GM18498 (cell line): ENCODE results near the gene CRIM1.

Experiments
- ATAC-seq: cut with Tn5 transposase; IDR thresholded peaks from one replicate; pipeline ENCODE4 v1.9.1; 2021; ENCODE audit warnings: mild to moderate bottlenecking, moderate library complexity; ENCODE audit not compliant: unreplicated experiment

CRIM1 gene

DNA sequence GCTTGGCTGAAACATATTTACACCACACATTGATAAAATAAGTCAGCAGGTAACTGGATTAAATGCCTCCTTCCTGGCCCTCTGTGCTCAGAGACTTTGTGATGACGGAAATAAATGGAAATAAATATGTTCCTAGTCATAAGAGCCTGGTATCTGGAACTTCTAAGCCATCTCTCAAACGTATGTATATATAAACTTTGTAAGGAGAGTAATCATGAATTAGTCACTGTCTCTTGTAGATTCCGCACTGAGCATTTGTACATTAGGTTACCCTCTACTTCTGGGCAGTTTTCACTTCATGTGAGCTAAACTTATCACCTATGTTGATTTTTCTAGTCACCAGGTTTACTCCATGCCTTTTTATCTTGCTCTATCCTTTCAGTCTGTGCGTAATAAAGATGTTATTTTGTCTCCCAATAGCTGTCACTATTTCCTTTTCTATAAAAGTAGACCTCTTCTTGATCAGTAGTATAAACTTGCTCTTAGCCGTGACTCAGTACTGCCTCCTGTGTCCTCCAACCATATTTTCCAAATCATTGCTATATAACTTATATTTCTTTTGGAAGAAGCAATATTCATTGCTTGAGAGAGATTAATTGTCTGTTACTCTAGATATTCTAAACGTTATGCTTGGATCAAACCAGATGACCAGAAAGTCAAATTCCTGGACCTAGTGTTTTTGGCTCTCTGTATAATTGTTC is 189.2 kb downstream of the CRIM1 start:
- no peak for ATAC-seq

DNA sequence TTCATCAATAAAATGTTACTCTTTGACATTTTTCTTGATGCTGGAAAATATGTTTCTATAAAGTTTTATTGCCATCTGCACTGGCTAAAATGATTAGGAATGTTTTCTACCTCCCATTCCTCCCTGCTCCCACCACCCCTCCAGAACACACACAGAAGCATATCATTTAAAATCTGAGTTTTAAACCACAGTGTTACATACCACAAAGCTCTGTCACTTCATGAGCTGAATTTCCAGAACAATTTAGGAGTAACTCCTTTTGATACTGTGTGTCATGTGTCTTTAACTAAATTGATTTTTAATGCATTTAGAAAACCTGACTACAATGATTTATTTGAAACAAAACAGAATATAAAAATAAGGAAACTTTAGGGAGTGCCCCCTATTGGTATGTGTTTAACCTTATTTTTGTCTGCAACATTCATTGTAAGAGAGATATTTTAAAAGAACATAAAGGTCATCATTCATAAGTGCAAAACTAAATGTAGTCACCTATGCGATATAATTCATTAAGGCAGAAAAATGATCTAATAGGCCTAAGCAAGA is 190.4 kb downstream of the CRIM1 start:
- no peak for ATAC-seq

DNA sequence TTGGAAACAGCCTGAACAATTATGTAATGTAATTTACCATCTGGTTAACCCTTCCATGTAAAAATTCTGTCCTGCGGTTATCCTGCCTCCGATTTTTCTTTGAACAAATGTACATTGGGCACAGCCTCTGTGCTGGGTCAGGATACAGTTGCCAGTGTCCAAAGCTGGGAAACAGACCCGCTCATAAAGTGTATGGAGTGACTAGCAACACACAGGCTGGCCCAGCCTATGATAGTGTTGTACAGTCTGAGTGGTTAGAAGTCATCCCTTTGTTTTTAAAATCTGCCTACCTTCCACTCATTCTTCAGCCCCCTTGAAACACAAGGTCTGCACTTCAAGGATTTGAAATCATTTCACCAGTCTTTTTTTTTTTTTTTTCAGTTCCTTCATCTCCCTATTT is 192.3 kb downstream of the CRIM1 start:
- ATAC-seq: no peak

DNA sequence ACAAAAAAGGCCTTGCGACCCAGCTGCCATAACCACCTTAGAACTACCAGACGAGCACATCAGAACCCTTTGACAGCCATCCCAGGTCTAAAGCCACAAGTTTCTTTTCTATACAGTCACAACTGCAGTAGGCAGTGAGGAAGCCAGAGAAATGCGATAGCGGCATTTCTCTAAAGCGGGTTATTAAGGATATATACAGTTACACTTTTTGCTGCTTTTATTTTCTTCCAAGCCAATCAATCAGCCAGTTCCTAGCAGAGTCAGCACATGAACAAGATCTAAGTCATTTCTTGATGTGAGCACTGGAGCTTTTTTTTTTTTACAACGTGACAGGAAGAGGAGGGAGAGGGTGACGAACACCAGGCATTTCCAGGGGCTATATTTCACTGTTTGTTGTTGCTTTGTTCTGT is 193.6 kb downstream of the CRIM1 start:
- ATAC-seq: no peak

DNA sequence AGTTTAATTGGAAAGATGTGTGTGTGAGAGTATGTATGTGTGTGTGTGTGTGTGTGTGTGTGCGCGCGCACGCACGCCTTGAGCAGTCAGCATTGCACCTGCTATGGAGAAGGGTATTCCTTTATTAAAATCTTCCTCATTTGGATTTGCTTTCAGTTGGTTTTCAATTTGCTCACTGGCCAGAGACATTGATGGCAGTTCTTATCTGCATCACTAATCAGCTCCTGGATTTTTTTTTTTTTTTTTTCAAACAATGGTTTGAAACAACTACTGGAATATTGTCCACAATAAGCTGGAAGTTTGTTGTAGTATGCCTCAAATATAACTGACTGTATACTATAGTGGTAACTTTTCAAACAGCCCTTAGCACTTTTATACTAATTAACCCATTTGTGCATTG is 194.4 kb downstream of the CRIM1 start:
- ATAC-seq: no peak

DNA sequence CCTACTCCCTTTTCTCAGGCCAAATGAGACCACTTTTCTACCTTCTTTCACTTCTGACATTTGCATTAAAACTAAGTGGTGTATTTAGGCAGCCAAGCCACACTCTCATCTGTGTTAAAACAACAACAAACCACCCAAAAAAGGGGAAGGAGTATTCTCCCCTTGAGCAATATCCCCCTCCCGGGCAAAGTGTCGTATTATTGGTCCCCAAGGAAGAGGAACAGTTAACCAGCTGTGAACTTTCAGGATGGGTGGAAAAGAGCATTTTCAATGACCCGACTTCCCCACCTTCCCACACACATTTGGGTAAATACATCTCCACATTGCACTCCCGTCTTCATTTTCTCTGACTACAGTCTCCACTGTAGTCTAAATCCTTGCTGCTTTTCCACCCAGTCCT is 198.1 kb downstream of the CRIM1 start:
- no peak for ATAC-seq

DNA sequence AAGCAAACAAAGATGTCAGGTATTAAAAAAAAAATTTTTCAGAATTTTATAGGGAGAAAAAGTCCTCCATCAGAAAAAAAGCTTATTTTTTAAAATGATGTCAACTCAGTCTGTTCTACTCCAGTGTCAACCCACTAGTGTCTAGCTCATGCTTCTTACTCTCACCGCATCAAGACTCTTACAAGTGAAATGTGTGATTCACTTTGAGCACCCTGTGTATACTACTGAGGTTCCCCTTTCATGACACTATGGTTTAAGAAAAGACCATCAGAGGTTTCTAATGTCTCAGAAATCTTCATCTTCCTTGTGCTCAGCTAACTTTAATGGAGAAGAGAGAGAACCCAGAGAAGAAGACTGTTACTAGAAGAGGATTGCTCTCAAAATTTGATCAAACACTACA is 199.0 kb downstream of the CRIM1 start:
- no peak for ATAC-seq

DNA sequence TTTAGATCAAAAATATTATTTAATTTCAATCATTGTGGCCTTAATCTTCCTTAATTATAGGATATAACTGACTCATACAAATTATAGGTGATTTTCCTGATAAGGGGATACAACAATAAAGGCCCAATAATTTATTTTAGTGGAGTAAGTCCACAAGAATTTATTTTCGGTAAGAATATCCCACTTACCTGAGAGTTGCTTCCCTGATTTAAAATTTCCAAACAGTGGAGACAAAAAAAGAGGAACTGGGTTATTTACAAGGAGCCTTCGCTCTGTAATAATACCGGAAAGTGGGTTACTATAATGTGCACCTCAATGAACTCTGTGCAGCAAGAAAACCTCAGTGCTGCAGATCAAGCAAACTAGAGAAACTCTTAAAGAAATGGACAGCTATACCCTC is 200.2 kb downstream of the CRIM1 start:
- ATAC-seq: no peak

DNA sequence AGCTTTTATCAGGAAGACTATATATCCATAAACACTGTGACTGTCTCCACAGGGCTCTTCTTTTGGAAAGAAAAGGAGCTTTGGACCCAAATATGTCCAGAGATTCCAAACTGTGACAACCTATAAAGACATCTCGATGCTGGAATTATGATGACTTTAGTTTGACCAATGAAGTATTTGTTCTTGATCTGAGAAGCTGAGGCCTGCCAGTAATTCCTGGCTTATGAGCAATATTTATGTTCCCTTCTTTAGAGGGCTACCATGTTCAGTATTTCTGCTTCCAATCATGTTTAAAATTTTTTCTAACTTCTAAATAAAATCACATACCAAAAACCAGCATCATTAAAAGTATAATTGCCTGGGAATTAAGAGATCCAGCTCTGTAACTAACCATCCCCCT is 201.3 kb downstream of the CRIM1 start:
- no peak for ATAC-seq

DNA sequence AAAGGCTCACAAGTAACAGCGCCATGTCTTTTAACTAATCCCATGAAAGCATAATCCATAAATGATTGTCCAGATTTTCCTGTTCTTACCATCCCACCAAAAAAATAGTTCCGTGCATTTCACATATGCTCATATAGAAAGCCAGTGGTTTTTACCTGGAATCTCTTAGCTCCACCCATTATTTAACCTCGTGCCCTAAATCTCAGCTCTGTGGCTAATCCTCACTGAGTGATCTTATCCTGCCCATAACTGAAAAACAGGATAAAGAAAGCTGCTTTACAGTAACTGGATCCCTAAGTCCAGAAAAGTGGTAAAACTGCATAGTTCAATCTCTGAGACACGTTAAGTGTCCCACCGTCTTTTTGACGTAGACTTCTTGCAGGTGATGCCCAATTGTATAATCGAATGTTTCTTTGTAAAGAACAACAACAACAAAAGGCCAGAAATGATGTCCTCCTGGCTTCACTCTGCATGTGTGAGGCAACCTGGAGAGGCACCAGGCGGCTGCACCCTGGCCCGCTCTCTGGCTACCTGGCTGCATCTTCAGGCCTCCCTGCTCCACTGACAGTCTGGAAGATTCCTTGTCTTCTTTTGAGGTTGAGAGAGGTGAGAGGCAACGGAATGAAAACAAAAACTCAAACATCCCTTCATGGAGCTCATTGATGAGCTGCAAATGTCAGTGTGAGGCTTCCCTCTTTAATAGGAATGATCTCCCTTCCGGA is 203.8 kb downstream of the CRIM1 start:
- no peak for ATAC-seq

DNA sequence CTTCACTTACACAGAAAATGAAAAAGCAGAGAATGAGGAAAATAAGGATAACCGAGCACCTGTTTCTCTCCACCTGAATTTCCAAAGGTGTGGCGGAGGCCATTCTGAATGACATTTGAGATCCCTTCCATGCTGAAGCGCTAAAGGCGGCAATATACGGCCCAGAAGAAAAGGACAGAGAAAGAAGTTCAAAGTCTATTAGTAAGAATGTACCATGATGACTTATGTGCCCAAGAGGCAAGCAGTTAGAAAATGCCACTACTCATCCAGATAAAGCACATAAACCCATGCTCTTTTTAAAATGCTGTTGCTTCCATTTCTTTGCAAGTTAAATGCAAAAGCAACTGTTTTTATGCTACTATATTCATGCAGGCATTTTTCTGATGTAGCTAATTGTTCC is 205.1 kb downstream of the CRIM1 start:
- no peak for ATAC-seq

DNA sequence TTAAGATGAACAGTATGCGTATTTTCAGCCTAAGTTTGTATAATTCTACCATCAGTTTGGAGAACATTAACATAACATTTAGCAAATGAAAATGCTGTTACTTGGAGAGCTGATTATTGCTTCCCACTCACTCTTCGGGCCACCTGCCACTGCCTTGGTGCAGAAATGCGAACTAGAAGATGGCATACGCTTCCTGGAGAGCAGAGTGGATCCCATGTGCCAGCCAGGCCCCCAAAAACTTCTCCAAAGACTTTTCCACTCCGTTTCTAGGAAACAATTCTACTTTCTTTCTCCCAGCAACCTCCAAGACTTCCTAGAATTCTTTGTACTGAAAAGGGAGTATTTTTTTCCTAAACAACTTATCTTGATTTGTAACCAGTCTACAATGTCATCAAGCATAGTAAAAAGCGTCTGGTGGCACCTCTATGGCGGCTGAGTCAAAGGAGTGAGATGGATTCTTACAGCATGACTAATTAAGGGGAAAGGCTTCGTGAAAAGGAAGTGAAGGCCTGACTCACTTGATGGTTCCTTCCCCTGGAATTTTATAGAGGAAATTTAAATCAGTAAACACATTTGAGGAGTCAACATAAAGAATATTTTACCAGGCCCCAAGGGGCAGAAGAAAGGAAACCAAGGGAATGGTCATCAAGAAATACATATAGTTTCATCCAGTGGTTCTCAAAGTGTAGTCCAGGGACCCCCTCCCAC is 205.8 kb downstream of the CRIM1 start:
- no peak for ATAC-seq

DNA sequence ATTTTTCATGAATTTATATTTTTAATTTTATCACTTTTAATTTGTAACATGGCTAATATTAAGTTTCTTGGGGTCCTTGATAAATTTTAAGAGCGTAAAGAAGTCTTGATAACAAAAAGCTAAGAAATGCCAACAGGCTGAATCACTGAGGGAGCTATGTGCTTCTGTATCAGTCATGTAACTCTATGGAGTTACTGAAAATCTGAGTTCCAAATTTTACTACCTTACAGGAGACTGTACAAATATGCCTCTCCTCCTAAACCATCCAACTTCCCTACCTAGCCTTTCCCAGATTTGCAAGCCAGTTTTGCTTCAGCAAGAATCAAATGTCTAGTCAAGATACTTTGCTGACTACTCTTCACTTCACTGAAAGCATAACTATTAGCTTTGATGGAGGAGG is 206.7 kb downstream of the CRIM1 start:
- ATAC-seq: no peak

DNA sequence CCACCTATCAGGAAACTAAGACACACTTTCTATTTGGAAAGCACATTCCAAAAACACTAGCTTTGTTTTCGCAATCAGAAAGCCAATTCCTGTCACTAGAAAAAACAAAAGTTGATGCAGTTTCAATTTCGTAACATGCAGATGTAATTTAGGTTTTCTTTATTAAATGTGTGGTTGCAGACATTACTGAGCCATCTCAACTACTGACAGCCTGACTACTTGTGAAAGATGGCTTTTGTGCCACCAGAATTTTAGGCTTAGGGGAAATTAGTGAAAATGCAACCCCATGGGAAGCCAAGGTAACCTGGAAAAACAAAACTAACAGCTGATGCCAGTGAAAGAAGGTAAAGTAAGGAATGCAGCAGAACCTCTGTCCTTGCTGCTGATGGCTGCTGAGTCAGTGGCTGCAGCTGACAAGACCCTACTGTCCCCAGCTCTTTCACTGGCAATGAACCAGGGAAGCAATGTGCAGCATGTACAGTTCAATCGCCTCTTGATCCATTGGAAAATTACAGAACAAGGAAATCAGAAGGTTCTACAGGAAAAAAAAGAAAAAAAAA is 207.5 kb downstream of the CRIM1 start:
- ATAC-seq: no peak

DNA sequence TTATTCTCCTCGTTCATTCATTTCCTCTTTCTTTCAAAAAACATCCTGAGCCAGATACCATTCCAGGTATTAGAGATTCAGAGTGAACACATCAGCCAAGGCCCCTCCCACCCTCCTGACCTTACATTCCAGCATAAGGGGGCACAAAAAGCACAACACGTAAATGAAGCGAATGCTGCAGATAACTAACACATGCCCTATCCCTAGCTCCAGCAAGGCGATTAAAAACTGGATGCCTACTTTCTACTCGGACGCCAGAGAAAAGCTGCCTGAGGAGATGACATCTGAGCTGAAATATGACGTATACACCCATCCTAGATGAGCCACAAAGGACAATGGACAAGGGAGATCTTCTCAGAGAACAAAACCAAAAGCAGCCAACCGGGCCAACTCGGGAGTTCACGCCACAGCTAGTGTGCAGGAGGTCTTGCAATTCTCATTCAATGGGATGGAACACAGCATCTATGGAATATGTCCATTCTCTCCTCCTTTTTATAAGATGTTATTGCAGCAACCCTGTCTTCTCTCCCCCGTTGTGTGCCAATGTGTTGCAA is 208.9 kb downstream of the CRIM1 start:
- no peak for ATAC-seq

DNA sequence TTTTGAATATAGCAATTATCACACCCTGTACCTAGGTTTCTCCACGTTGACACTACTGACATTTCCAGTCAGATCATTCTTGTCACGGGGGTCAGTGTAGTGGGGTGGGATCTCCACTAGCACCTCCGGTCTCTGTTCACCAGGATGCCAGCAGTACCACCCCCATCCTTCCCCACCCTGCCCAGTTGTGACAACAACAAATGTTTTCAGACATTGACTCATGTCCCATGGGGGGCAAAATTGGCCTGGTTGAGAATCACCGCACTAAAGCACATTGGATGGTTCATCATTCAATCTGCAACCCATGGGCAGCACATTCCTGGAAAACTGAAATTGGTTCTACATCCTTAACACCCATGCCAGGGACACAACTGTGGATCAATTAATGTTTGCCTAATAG is 210.1 kb downstream of the CRIM1 start:
- no peak for ATAC-seq

DNA sequence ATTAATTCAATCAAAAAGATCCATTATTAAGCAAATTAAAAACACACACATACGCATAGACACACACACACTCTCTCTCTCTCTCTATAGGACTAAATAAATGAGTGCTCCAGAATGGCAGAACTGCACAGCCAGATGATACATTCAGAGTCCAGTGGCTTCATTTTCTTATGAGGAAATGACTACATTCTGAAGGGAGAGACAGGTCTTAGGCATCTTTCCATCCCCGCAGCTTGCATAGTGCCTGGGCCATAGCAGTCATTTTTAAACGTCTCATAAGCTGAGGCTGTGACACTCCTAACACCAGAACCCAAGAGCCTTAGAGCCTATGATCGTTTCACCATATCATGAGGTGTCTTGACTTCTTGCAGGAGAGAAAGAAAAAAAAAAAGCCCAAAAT is 211.3 kb downstream of the CRIM1 start:
- no peak for ATAC-seq

DNA sequence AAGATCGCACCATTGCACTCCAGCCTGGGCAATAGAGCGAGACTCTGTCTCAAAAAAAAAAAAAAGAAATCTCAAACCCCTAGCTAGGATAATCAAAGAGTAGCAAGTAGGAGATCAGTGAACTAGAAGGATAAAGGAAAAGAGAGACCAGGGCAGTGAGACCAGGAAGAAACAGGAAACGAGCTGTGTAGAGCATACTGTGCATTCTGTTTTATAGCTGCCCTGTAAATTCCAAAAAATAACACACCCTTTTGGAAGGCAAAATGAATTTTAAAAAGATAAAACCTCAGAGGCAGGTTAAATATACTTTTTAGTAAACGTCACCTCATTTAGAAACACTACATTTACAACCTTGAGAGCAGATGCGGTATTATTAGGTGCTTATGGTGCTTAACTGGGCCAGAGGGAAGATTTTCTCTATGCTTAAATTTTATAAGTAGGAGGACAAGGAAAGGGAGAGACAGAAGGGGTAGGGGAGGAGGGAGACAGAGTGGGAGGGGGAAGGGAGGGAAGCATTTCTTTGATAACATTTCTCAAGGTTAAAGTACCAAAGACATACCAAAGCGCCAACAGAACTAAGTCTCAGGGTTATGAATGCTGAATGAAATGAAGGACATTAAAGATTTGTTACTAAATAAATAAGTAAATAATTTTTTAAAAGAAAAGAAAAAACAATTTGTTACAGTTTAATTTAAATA is 212.3 kb downstream of the CRIM1 start:
- ATAC-seq: no peak

DNA sequence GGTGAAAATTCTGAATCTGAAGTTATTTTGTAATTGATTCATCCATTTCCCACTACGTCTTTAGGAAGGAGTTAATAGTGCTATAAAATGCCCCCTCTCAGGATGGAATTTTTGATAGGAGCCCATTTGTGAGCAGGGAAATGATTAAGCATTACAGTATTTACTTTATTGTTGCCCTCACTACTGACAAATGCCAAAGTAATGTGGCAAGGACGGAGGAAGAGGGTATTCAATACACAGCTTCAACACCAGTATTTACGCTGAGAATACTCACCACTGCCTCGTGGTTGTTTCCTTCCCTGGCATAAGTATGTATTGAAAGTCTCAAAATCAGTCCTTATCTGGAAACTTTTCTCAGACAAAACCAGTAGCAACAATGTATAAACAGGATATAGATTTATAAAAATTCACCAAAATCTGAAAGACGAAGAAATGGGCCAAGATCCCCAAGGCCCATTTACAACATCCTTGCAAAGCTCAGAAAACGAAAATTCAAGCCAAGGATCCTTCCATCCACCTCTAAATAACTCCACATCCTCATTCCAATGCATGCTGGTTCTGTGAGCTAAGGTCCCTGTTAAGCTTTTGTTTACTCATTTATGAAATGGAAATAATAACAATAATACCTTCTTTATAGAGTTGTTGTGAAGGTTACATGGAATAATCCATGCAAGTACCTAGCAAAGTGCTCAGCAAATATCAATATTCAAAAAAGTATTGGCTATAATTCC is 213.1 kb downstream of the CRIM1 start:
- no peak for ATAC-seq

DNA sequence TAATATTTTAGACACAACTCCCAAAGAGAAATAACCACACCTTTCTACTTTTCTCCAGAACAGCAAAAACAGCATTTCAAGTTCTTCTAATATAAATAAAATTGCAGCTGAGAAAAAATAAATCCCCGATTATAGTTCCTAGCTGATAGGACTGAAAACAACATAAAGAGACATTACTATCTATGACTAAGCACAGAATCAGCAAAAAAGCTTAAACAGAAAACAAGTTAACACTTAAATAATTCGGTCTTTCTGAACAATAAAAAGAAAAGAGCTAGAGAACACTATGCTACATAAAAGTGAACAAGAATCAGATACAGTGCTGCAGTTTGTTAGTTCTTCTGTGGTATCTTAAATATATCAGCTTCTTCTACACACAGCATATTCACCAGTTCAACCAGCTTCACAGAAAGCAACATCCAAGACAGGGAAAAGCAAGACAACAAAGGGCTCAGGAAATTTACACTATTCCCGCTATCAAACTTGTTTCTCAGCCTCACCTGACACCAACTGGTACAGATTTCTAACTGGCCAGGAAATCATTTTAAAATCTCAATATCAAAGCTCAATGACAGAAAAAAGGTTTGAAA is 213.8 kb downstream of the CRIM1 start:
- no peak for ATAC-seq
